ENCODE measurements around the gene ZBTB7A. TPM values are rescaled to one million over a fixed set of nuclear protein-coding genes. Genes with fewer than 3 reads are reported as not detected.

ZBTB7A gene
- total RNA-seq, 1 donor from 2014 or later = 14.5 TPM

- DNase-seq (ENCODE audit: low spot score) = no peak
- Mint-ChIP-seq H3K36me3 (ENCODE audit: low read depth, unreplicated experiment) (no peaks in the 10 kb centered on the region), H3K9me3 (ENCODE audit: unreplicated experiment) (no peaks in the 10 kb centered on the region), H3K4me3 (ENCODE audit: unreplicated experiment) (no peak overlapping the region), H3K27me3 (ENCODE audit: unreplicated experiment) (peaks cover 4% of the 10 kb centered on the region), H3K27ac (ENCODE audit: unreplicated experiment) (no peak overlapping the region), H3K4me1 (ENCODE audit: unreplicated experiment) (no peaks in the 10 kb centered on the region)
- TF ChIP-seq CTCF (IDR thresholded peaks at IDR 0.05; ENCODE audit: unreplicated experiment) = no peak
Measured at GRCh38 chr19:3995607-3996006, 71.1 kb downstream of the ZBTB7A start.

Other genes with a start within 250 kb of the ZBTB7A start
- gene ZFR2, start 197.9 kb downstream of the ZBTB7A start, total RNA-seq (ENCODE audit: unreplicated experiment) = 1.8 TPM
- 0.67 TPM for gene ATCAY, start 186.2 kb downstream of the ZBTB7A start, total RNA-seq (ENCODE audit: unreplicated experiment)
- gene NMRK2, start 133.8 kb downstream of the ZBTB7A start, total RNA-seq (ENCODE audit: unreplicated experiment) = 1.4 TPM
- gene DAPK3, start 95.8 kb downstream of the ZBTB7A start, total RNA-seq (ENCODE audit: unreplicated experiment) = 316 TPM
- 2,896 TPM for gene EEF2, start 81.4 kb downstream of the ZBTB7A start, total RNA-seq (ENCODE audit: unreplicated experiment)
- gene PIAS4, start 59.2 kb downstream of the ZBTB7A start, total RNA-seq (ENCODE audit: unreplicated experiment) = 41.2 TPM
- 153 TPM for gene MAP2K2, start 57.2 kb upstream of the ZBTB7A start, total RNA-seq (ENCODE audit: unreplicated experiment)
- gene CREB3L3, start 86.7 kb upstream of the ZBTB7A start, total RNA-seq (ENCODE audit: unreplicated experiment) = not detected
- gene SIRT6, start 115.7 kb upstream of the ZBTB7A start, total RNA-seq (ENCODE audit: unreplicated experiment) = 24.6 TPM
- 0.82 TPM for gene ANKRD24, start 115.8 kb upstream of the ZBTB7A start, total RNA-seq (ENCODE audit: unreplicated experiment)
- 9.7 TPM for gene EBI3, start 162.6 kb upstream of the ZBTB7A start, total RNA-seq (ENCODE audit: unreplicated experiment)
- 15.4 TPM for gene YJU2, start 180.2 kb upstream of the ZBTB7A start, total RNA-seq (ENCODE audit: unreplicated experiment)
- gene SHD, start 212.4 kb upstream of the ZBTB7A start, total RNA-seq (ENCODE audit: unreplicated experiment) = 0.90 TPM
- gene TMIGD2, start 235.5 kb upstream of the ZBTB7A start, total RNA-seq (ENCODE audit: unreplicated experiment) = not detected
- gene FSD1, start 237.7 kb upstream of the ZBTB7A start, total RNA-seq (ENCODE audit: unreplicated experiment) = 19.0 TPM